Lung (tissue), 10 donors: ENCODE measurements around the gene POTEJ. TPM values are rescaled to one million over a fixed set of nuclear protein-coding genes. Genes with fewer than 3 reads are reported as not detected.
"Not testable (repeated sequence)": the region's sequence is repeated elsewhere in the genome, so short reads cannot be mapped to it uniquely, and the experiment has no call there.

Experiments used
- ATAC-seq: fragments of 200-7000 bp; cut with Tn5 transposase; one replicate; pipeline ENCODE4 v1.9.1; 2020; ENCODE audit warnings: moderate number of reproducible peaks; ENCODE audit not compliant: insufficient read depth, low FRiP score
- DNase-seq, 3 donors: peaks; one replicate each; pipeline ENCODE4 v3.0.0-alpha.2; 2013 to 2017
- H3K27ac ChIP-seq, 2 donors: one replicate each; pipeline ENCODE4 v1.5.1; 2013; ENCODE audit warnings: mild to moderate bottlenecking in 2 of 2, moderate library complexity in 2 of 2, control low read depth in 1 of 2, inconsistent platforms in 1 of 2, low read depth in 1 of 2, low read length in 1 of 2
- H3K27me3 ChIP-seq, 3 donors: one replicate each; pipeline ENCODE4 v1.5.1; 2013; ENCODE audit warnings: low read length in 2 of 3; ENCODE audit not compliant: control insufficient read depth in 3 of 3, insufficient read depth in 3 of 3
- H3K36me3 ChIP-seq, 4 donors: one replicate each; pipeline ENCODE4 v1.5.1; 2013; ENCODE audit warnings: low read length in 4 of 4, mild to moderate bottlenecking in 1 of 4, moderate library complexity in 1 of 4; ENCODE audit not compliant: control insufficient read depth in 4 of 4, insufficient read depth in 4 of 4
- H3K4me1 ChIP-seq, 5 donors: one replicate each; pipeline ENCODE4 v1.5.1; 2013; ENCODE audit warnings: low read length in 5 of 5, mild to moderate bottlenecking in 2 of 5, moderate library complexity in 1 of 5; ENCODE audit not compliant: control insufficient read depth in 5 of 5, insufficient read depth in 5 of 5
- H3K4me3 ChIP-seq: one replicate; pipeline ENCODE4 v1.5.1; 2013; ENCODE audit warnings: mild to moderate bottlenecking, control low read depth, moderate library complexity
- H3K9ac ChIP-seq, 2 donors: one replicate each; pipeline ENCODE4 v1.5.1; 2013; ENCODE audit warnings: low read length in 2 of 2, control low read depth in 1 of 2; ENCODE audit not compliant: insufficient read depth in 1 of 2
- H3K9me3 ChIP-seq, 4 donors: one replicate each; pipeline ENCODE4 v1.5.1; 2013; ENCODE audit warnings: low read length in 3 of 4, mild to moderate bottlenecking in 1 of 4, moderate library complexity in 1 of 4; ENCODE audit not compliant: control insufficient read depth in 4 of 4, insufficient read depth in 3 of 4
- WGBS, 2 donors: extraction: QIAGEN DNeasy Blood & Tissue Kit; methylation state at CpG; one replicate each; pipeline ENCODE4 v1.1.7; 2013; 5-methylcytosine and 5-hydroxymethylcytosine counted together
- polyA plus RNA-seq, 2 donors: library from polyadenylated mRNA; stranded (reverse); fragments of 200-250 nt; gene quantifications; one replicate each; pipeline ENCODE4 v1.2.1, GENCODE V29; 2013
- total RNA-seq, 2 donors: library from RNA; depleted of rRNA in 1 of 2; stranded (reverse); fragments of >200 nt in 1 of 2; gene quantifications; one replicate each; pipeline ENCODE4 v1.2.1, GENCODE V29; 2014 to 2021
- donor health status: Bipolar disorder and iron deficiency.
- donor health status: healthy.
- donor health status: DM: yes; HTN: yes; CAD: no.

POTEJ gene
- total and polyA plus RNA-seq, 4 donors, result 0.09 to 1.8 TPM; not detected in 2

DNA sequence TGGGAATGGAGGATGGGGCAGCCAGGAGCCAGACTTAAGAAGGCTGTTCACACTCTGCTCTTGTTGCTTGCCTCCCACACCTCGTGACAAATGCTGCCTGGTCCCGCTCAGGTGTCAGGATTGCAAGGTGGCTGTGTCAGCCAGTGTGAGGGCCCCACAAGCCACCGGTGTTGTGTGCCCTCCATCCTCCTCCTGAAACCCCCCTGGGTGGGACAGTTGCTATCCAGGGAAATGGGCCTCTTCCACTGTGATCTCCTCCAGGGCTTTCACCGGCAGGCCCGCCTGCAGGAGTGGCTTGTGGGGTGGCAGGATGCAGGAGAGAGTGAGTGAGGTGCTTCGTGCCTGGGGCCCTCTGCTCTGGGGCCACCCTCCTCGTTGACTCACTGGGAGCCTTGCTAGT is 28.3 kb upstream of the POTEJ start:
- H3K27me3 ChIP-seq, H3K9me3 ChIP-seq, H3K27ac ChIP-seq, H3K4me1 ChIP-seq, H3K36me3 ChIP-seq, H3K9ac ChIP-seq, H3K4me3 ChIP-seq, DNase-seq, ATAC-seq: not testable (repeated sequence)
- WGBS, 2 donors, result 57 to 75% methylated on average over 2 to 3 of the region's 7 CpGs

DNA sequence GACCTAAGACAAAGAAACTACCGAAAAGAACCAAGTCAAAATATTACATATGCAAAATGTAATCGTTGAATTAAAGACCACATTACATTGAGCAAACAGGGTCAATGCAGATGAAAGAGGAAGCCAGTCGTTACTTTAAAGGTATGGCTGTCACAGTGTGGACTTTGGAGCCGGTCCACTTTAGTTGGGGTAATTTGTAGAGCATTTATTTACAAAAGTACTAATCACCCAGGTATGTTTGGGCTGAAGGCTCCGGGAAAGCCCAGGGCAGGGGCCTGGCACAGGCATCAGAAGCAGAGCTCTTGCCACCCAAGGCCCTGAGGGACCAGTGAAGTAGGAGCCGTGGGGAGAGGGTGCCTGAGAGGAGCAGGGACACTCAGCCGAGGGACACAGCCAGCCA is 27.7 kb upstream of the POTEJ start:
- not testable (repeated sequence) for H3K36me3 ChIP-seq, H3K4me1 ChIP-seq, ATAC-seq, H3K27ac ChIP-seq, H3K9me3 ChIP-seq, H3K4me3 ChIP-seq, H3K9ac ChIP-seq, H3K27me3 ChIP-seq, DNase-seq
- 57 to 78% methylated on average over 4 of the region's 7 CpGs for WGBS, 2 donors

- WGBS, 2 donors, result 96 to 98% methylated on average over 2 of the region's 4 CpGs
Observed at GRCh38 chr2:130584726-130585125, 26.5 kb upstream of the POTEJ start.

DNA sequence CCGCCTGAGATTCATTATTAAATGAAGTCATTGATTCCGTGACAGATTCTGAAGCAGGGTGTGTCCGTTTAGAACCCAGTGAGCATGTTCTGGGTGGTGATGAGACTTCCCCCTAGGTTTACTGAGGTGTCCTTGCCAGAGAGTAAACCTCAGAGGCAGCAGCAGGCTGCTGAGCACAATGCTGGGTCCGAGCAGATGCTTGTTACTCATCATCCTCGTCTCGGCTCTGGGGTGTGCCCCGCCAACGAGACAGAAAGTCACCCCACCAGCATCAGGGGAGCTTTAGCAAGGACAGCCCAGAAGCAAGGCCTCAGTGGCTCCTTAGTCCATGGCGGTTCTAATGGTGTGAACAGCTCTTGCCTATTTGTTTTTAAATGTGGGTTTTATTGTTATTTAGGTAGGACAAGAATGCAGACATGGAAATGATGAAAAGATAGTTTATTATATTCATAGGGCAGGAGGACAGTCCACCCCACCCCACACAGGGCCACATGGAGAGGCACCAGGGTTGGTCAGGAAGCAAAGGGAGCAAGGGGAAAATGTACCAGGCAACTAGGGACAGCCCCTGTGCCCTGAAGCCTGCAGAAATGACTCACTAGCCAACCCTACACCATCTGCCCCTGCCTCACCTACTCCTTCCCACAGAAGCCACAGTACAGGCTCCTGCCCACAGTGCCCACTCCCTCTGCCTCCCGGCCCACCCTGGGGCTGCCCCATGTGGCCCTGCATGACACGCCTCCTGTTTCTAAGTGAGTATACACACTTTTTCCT is 22.4 kb upstream of the POTEJ start:
- WGBS, 2 donors, result no CpG with 5 or more reads among the region's 11 CpGs

More at GRCh38 chr2:130584726-130585125, 26.5 kb upstream of the POTEJ start:
- not testable (repeated sequence) for H3K27me3 ChIP-seq, ATAC-seq, H3K27ac ChIP-seq, H3K4me3 ChIP-seq, H3K4me1 ChIP-seq, DNase-seq, H3K9ac ChIP-seq, H3K9me3 ChIP-seq, H3K36me3 ChIP-seq

DNA sequence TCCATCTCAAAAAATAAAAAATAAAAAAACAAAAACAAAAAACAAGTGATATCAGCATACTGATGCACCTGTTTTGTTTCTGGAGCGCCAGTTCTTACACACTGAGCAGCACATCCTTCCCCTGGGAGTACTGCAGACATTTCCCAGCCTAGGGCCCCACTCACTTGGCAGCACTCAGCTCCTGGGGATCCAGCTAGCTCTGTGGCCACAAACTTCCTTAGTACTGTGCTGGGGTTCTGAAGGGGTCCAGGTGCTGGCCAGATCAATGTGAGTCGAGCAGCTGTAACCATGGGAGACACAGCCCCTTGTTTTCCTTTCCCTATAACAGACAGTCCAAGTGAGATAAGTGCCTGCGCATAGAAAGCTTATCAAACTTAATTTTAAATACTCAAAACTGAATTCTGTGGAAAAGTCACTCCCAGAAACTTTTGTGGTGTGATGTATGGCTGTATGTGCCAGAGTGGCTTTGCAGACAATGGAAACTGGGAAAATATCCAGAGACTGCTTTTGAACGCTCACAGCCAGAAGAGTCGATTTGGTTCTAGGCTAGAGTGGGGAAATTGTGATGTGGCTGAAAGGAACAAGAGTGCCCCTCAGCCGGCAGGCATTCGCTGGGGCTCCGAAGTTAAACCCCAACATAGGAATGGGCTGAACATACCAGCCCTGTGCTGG is 20.9 kb upstream of the POTEJ start:
- not testable (repeated sequence) for H3K27me3 ChIP-seq, H3K27ac ChIP-seq, H3K9me3 ChIP-seq, ATAC-seq, H3K4me1 ChIP-seq, H3K9ac ChIP-seq, H3K4me3 ChIP-seq, DNase-seq, H3K36me3 ChIP-seq
- WGBS, 2 donors, result 28 to 50% methylated on average over 5 of the region's 8 CpGs

More for the DNA sequence above, 22.4 kb upstream of the POTEJ start:
- not testable (repeated sequence) for H3K4me1 ChIP-seq, H3K27me3 ChIP-seq, H3K27ac ChIP-seq, H3K9ac ChIP-seq, H3K9me3 ChIP-seq, H3K36me3 ChIP-seq, DNase-seq, ATAC-seq, H3K4me3 ChIP-seq

DNA sequence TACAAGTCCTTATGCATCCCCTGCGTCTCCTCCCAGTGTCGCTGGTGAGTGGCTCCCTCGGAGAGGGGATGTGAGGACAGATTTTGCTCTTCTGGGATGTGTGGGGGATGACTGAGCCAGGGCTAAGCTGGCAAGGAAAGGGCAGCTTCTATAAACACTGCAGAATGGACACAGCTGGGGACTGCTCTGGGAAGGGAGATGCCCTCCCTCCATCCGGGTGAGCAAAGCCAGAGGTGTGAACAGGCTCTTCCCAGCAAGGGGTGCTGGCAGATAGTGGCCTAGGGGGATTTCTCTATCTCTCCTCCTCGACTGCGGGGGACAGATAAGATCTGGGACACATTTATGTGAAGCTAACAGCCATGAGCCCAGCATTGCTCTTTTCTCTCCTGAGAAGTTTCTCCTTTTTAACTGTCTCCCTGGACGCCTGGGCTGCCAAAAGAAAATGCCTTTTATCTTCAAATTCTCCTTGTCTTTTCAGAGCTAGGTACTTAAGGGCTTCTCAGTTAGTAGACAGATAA is 20.3 kb upstream of the POTEJ start:
- H3K4me1 ChIP-seq, ATAC-seq, DNase-seq, H3K9ac ChIP-seq, H3K27ac ChIP-seq, H3K27me3 ChIP-seq, H3K4me3 ChIP-seq, H3K9me3 ChIP-seq, H3K36me3 ChIP-seq: not testable (repeated sequence)
- 7 to 21% methylated on average over 3 to 5 of the region's 7 CpGs for WGBS, 2 donors

GRCh38 chr2:130592791-130593414 is 18.3 kb upstream of the POTEJ start:
- WGBS, 2 donors, result 29 to 30% methylated on average over 6 to 8 of the region's 40 CpGs
- not testable (repeated sequence) for ATAC-seq

GRCh38 chr2:130594011-130594410 is 17.2 kb upstream of the POTEJ start:
- not testable (repeated sequence) for H3K4me3 ChIP-seq, H3K9me3 ChIP-seq, H3K9ac ChIP-seq, H3K36me3 ChIP-seq, DNase-seq, ATAC-seq, H3K4me1 ChIP-seq, H3K27me3 ChIP-seq, H3K27ac ChIP-seq
- 80 to 81% methylated on average over 2 of the region's 4 CpGs for WGBS, 2 donors

More at GRCh38 chr2:130592791-130593414, 18.3 kb upstream of the POTEJ start:
- not testable (repeated sequence) for H3K27ac ChIP-seq, H3K9me3 ChIP-seq, DNase-seq, H3K4me3 ChIP-seq, H3K4me1 ChIP-seq, H3K27me3 ChIP-seq, H3K36me3 ChIP-seq, H3K9ac ChIP-seq
